SK-N-SH (cell line): ENCODE measurements around the gene HIPK2. TPM values are rescaled to one million over a fixed set of nuclear protein-coding genes. Genes with fewer than 3 reads are reported as not detected.

Experiments
- CTCF ChIA-PET: fragments of 300-600, 350-600 bp; formaldehyde crosslinking; extraction: SDS; loops from one replicate; lab custom pipeline; 2021; lab: Yijun Ruan, JAX
- POLR2A ChIA-PET: fragments of 350-600 bp; sonication (Branson Sonifier 250); formaldehyde crosslinking; extraction: SDS; loops from one replicate; lab custom pipeline; 2020; ENCODE audit warnings: antibody characterized with exemption, inconsistent platforms; lab: Yijun Ruan, JAX
- DNase-seq: peaks from one replicate; pipeline ENCODE4 v3.0.0; 2012
- H2AFZ ChIP-seq: fragments of 200-600 bp; sonication (generic); 2 replicates; pipeline ENCODE4 v1.8.1; 2016; ENCODE audit warnings: antibody characterized with exemption, mild to moderate bottlenecking, low read depth
- H3F3A ChIP-seq: fragments of 200-600 bp; sonication (generic); replicated peaks from 2 replicates; pipeline ENCODE3; 2016; ENCODE audit warnings: antibody characterized with exemption, mild to moderate bottlenecking; ENCODE audit not compliant: insufficient read depth
- H3K27ac ChIP-seq, 2 experiments: fragments of 200-500 bp in 1 of 2; fragments of 200-600 bp in 1 of 2; sonication (Bioruptor generic) in 1 of 2; sonication (generic), shearing (Covaris generic) in 1 of 2; 2 replicates each; pipeline versions ENCODE4 v1.5.1 to v1.6.1; 2014 to 2016; ENCODE audit warnings: low read depth in 2 of 2, inconsistent platforms in 1 of 2, low read length in 1 of 2, mild to moderate bottlenecking in 1 of 2, mixed read lengths in 1 of 2
- H3K27me3 ChIP-seq: fragments of 200-600 bp; sonication (generic), shearing (Covaris generic); 2 replicates; pipeline ENCODE4 v1.6.1; 2016; ENCODE audit warnings: mixed run types; ENCODE audit not compliant: insufficient read depth
- H3K36me3 ChIP-seq, 2 experiments: fragments of 200-500 bp in 1 of 2; fragments of 200-600 bp in 1 of 2; sonication (Bioruptor generic) in 1 of 2; sonication (generic) in 1 of 2; replicated peaks in 1 of 2; 2 replicates each; pipeline versions ENCODE3 to v1.5.1; 2014 to 2016; ENCODE audit warnings: low read length in 1 of 2, mild to moderate bottlenecking in 1 of 2; ENCODE audit not compliant: insufficient read depth in 2 of 2, control insufficient read depth in 1 of 2
- H3K4me1 ChIP-seq, 2 experiments: fragments of 200-500 bp in 1 of 2; fragments of 200-600 bp in 1 of 2; sonication (Bioruptor generic) in 1 of 2; sonication (generic), shearing (Covaris generic) in 1 of 2; 2 replicates each; pipeline versions ENCODE4 v1.5.1 to v1.6.1; 2014 to 2016; ENCODE audit warnings: low read depth in 1 of 2, low read length in 1 of 2, mixed run types in 1 of 2; ENCODE audit not compliant: insufficient read depth in 2 of 2, control insufficient read depth in 1 of 2
- H3K4me2 ChIP-seq: fragments of 200-600 bp; sonication (generic), shearing (Covaris generic); 2 replicates; pipeline ENCODE4 v1.6.1; 2017; ENCODE audit warnings: mixed run types
- H3K4me3 ChIP-seq, 2 experiments: fragments of 200-500 bp in 1 of 2; fragments of 200-600 bp in 1 of 2; sonication (Bioruptor generic) in 1 of 2; sonication (generic), shearing (Covaris generic) in 1 of 2; 2 replicates each; pipeline versions ENCODE4 v1.5.1 to v1.8.1; 2014 to 2016; ENCODE audit warnings: low read depth in 2 of 2, inconsistent platforms in 1 of 2, low read length in 1 of 2, mild to moderate bottlenecking in 1 of 2, mixed read lengths in 1 of 2, moderate library complexity in 1 of 2
- H3K79me2 ChIP-seq: fragments of 200-600 bp; sonication (generic); 2 replicates; pipeline ENCODE4 v1.8.1; 2017; ENCODE audit warnings: mild to moderate bottlenecking; ENCODE audit not compliant: insufficient read depth
- H3K9ac ChIP-seq: fragments of 200-600 bp; sonication (generic); 2 replicates; pipeline ENCODE4 v1.6.1; 2017; ENCODE audit warnings: mixed run types
- H3K9me2 ChIP-seq: fragments of 200-600 bp; sonication (generic); 2 replicates; pipeline ENCODE4 v1.6.1; 2017; ENCODE audit warnings: mixed run types
- H3K9me3 ChIP-seq: fragments of 200-600 bp; sonication (generic); 2 replicates; pipeline ENCODE4 v1.6.1; 2017; ENCODE audit warnings: mixed run types, mild to moderate bottlenecking, moderate library complexity
- H4K20me1 ChIP-seq: fragments of 200-600 bp; sonication (generic); 2 replicates; pipeline ENCODE4 v1.6.1; 2017; ENCODE audit warnings: mild to moderate bottlenecking, mixed run types; ENCODE audit not compliant: insufficient read depth
- ELF1 ChIP-seq: IDR thresholded peaks from 2 replicates; pipeline ENCODE4 v1.4.0; 2012
- EP300 ChIP-seq, 2 experiments: IDR thresholded peaks; 2 replicates each; pipeline versions ENCODE4 v1.4.0 to v1.6.1; 2012; ENCODE audit warnings: borderline replicate concordance in 1 of 2, low read depth in 1 of 2, low read length in 1 of 2
- FOXJ3 ChIP-seq: sonication (generic); formaldehyde crosslinking; IDR thresholded peaks from 2 replicates; pipeline ENCODE4 v1.5.1; 2020; ENCODE audit warnings: mild to moderate bottlenecking, missing genetic modification reagents
- GATA2 ChIP-seq: sonication (generic); formaldehyde crosslinking; IDR thresholded peaks from 2 replicates; pipeline ENCODE4 v1.5.0; 2020; ENCODE audit warnings: mild to moderate bottlenecking, missing genetic modification reagents
- MXI1 ChIP-seq: IDR thresholded peaks from 2 replicates; pipeline ENCODE4 v1.6.1; 2012; ENCODE audit warnings: mild to moderate bottlenecking, low read depth, low read length, improper control_type of control experiment
- POLR2AphosphoS5 ChIP-seq: IDR thresholded peaks from 2 replicates; pipeline ENCODE4 v1.6.1; 2012; ENCODE audit warnings: low read depth, low read length
- SMC3 ChIP-seq: IDR thresholded peaks from 2 replicates; pipeline ENCODE4 v1.6.1; 2012; ENCODE audit warnings: low read depth, low read length, improper control_type of control experiment
- TCF12 ChIP-seq: IDR thresholded peaks from 2 replicates; pipeline ENCODE4 v1.4.0; 2012
- YY1 ChIP-seq: IDR thresholded peaks from 2 replicates; pipeline ENCODE4 v1.4.0; 2012; ENCODE audit warnings: low read depth, mild to moderate bottlenecking
- WGBS: methylation state at CpG from one replicate; pipeline ENCODE4 v1.1.6; 2017; ENCODE audit warnings: low lambda C conversion rate; 5-methylcytosine and 5-hydroxymethylcytosine counted together
- polyA plus RNA-seq, 3 experiments: library from polyadenylated mRNA; depleted of rRNA; stranded (reverse); fragments of >200 nt; gene quantifications; 2 replicates each; pipeline ENCODE4 v1.2.3, GENCODE V29; 2012
- TF ChIP-seq, protein P1 (sequence below): IDR thresholded peaks from 2 replicates; pipeline ENCODE4 v1.4.0; 2012; ENCODE audit warnings: low read depth, borderline replicate concordance

Gene HIPK2
- polyA plus RNA-seq, 1 of the 3 experiments (the other 2 are of a cell fraction): 14.2 TPM

GRCh38 chr7:139601176-139601575, 176.6 kb downstream of the HIPK2 start:
- CTCF ChIA-PET: interaction anchor here (0.7 to 3.1 kb wide), 26 partner anchors 8 to 439 kb away, joined by 3 to 39 read pairs (median 6); no protein-coding TSS in a partner anchor
- H3K27me3 ChIP-seq: no peaks in the 10 kb centered on the region
- H3K4me2 ChIP-seq: no peak overlapping the region
- H3K79me2 ChIP-seq: no peaks in the 10 kb centered on the region
- H4K20me1 ChIP-seq: no peaks in the 10 kb centered on the region
- no peaks in the 10 kb centered on the region for H3K9me2 ChIP-seq
- H3K4me3 ChIP-seq: no peak overlapping the region
- no peak overlapping the region for H3K27ac ChIP-seq
- DNase-seq: no peak
- H2AFZ ChIP-seq: no peak overlapping the region
- peaks cover 74 to 77% of the 10 kb centered on the region in 2 experiments for H3K36me3 ChIP-seq
- TF ChIP-seq POLR2AphosphoS5: no peak
- POLR2A ChIA-PET: no interaction called here
- no peak overlapping the region for H3K9ac ChIP-seq
- H3K9me3 ChIP-seq: no peaks in the 10 kb centered on the region
- H3K4me1 ChIP-seq: peaks cover 0 to 18% of the 10 kb centered on the region in 2 experiments; a peak in 1 of 4 replicates
- H3F3A ChIP-seq: no peaks in the 10 kb centered on the region
- WGBS: 96% methylated on average over 6 of the region's 6 CpGs

DNA sequence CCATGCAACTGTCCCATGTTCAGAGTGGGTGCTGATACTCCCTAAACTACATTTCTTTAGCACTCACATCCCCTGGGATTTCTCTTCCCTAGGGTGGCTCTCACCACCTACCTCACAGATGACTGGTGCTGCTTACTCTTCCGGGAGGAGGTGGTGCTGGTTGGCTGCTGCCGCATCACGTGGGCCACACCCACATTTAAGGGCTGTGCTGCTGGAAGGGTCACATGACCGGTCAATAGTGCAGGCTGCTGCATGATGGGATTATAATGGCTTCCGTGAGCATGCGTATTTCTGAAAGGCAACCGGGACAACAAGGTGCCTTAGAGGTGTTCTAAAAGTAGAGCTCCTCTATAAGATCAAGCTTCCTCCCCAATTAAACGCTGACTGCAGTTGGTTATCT, 177.5 kb downstream of the HIPK2 start:
- Histone ChIP-seq H3K9ac (no peak overlapping the region), H3K4me3 (no peak overlapping the region), H4K20me1 (no peaks in the 10 kb centered on the region), H3F3A (no peaks in the 10 kb centered on the region), H3K9me3 (no peaks in the 10 kb centered on the region), H3K27me3 (no peaks in the 10 kb centered on the region), H3K79me2 (no peaks in the 10 kb centered on the region), H3K27ac (no peak overlapping the region), H2AFZ (no peak overlapping the region), H3K36me3 (peaks cover 74 to 79% of the 10 kb centered on the region in 2 experiments), H3K4me2 (no peak overlapping the region), H3K9me2 (no peaks in the 10 kb centered on the region), H3K4me1 (peaks cover 0 to 18% of the 10 kb centered on the region in 2 experiments; a peak in 1 of 4 replicates)
- DNase-seq: no peak
- 97% methylated on average over 8 of the region's 8 CpGs for WGBS
- POLR2A ChIA-PET: no interaction called here
- CTCF ChIA-PET: interaction anchor here (1.0 to 3.1 kb wide), 5 partner anchors 17 to 403 kb away, joined by 3 to 39 read pairs (median 29); no protein-coding TSS in a partner anchor
- TF ChIP-seq SMC3: no peak
- TF ChIP-seq FOXJ3: no peak
- TF ChIP-seq EP300 (IDR thresholded peaks at IDR 0.05; ENCODE audit: borderline replicate concordance in 1 of 2, low read depth in 1 of 2, low read length in 1 of 2): no peak
- TF ChIP-seq ELF1: no peak
- no peak for TF ChIP-seq TCF12
- no peak for TF ChIP-seq GATA2 (CRISPR knock-in tag)
- TF ChIP-seq, protein P1, sequence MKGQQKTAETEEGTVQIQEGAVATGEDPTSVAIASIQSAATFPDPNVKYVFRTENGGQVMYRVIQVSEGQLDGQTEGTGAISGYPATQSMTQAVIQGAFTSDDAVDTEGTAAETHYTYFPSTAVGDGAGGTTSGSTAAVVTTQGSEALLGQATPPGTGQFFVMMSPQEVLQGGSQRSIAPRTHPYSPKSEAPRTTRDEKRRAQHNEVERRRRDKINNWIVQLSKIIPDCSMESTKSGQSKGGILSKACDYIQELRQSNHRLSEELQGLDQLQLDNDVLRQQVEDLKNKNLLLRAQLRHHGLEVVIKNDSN: peak; percentile 23; the same call in 1 of the 2 replicates

DNA sequence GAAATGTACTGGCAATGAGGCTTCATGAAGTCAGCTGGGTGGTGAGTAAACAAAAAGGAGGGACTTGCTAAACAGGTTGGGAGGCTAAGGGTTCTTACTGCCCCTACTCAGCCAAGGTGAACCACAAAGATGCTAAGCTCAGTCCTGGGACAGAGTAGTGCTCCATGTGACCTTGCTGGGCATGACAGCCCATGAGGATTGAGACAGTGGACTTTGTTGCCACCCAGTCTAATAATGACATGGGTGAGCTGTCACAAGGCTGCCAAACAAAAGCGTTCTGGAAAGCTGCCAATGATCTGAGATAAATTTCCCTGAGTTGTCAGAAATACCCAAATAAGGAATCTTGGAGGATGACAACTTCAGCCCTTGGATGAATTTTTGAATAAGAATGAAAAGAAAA, 179.2 kb downstream of the HIPK2 start:
- Histone ChIP-seq H3F3A (no peaks in the 10 kb centered on the region), H3K4me3 (no peak overlapping the region), H3K27me3 (no peaks in the 10 kb centered on the region), H3K4me1 (peaks cover 0 to 12% of the 10 kb centered on the region in 2 experiments; a peak in 1 of 4 replicates), H3K9me3 (no peaks in the 10 kb centered on the region), H3K27ac (0 out of 4 replicates have a peak overlapping the region, but pooled peaks of 1 of the 2 experiments have one; percentile 7), H3K9ac (no peak overlapping the region), H2AFZ (no peak overlapping the region), H4K20me1 (no peaks in the 10 kb centered on the region), H3K4me2 (no peak overlapping the region), H3K79me2 (no peaks in the 10 kb centered on the region), H3K36me3 (peaks cover 70 to 90% of the 10 kb centered on the region in 2 experiments), H3K9me2 (no peaks in the 10 kb centered on the region)
- TF ChIP-seq YY1: no peak
- TF ChIP-seq MXI1: peak; percentile 36; the same call in 1 of the 2 replicates
- POLR2A ChIA-PET: no interaction called here
- WGBS: 42% methylated on average over 1 of the region's 1 CpG
- no peak for DNase-seq
- CTCF ChIA-PET: interaction anchor here (1.0 to 3.1 kb wide), 7 partner anchors 18 to 405 kb away, joined by 3 to 19 read pairs (median 4); no protein-coding TSS in a partner anchor
